ENCODE data around the gene CMYA5. TPM values are rescaled to one million over a fixed set of nuclear protein-coding genes. Genes with fewer than 3 reads are reported as not detected.

The CMYA5 gene
- total RNA-seq, 4 donors from 2014 or later: 0.37 to 6.0 (median 3.2) TPM

DNA sequence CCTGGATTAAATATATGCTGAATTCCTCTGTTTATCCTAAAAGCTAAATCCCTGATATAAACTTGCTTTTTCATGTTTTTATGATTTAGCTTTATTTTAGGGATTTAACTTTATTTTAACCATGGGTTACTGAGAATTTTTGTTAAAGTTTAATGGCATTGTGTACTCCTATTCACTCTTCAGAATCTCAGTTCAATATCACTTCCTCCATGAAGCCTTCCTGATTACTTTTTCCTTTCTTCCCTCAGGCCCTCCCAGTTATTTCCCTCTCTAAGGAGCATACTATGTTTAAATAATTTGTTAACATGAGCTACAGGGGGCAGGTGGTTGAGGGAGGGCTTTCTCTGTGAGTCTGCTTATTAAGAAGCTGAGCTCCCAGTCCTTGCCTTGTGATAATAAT, 151.5 kb downstream of the CMYA5 start:
- intact Hi-C loops (cut with DNase I; ENCODE audit: low total_unique reads) (no loop called here), in situ Hi-C loops (cut with MboI; ENCODE audit: low pct_ligation_motif_present in 1 of 4, low pct_unique_long_range_greater_than_20kb in 1 of 4, low sequenced_read_pairs in 3 of 4) (no loop called here)
- DNase-seq: no peak
- H3K27ac ChIP-seq: no peak overlapping the region
- H3K4me3 ChIP-seq: no peak overlapping the region
- H3K36me3 ChIP-seq: no peaks in the 10 kb centered on the region
- no peaks in the 10 kb centered on the region for H3K9me3 ChIP-seq
- TF ChIP-seq POLR2AphosphoS5 (IDR thresholded peaks at IDR 0.05) (no peak), POLR2A (IDR thresholded peaks at IDR 0.05) (no peak), EP300 (IDR thresholded peaks at IDR 0.05; ENCODE audit: low read depth) (no peak)
- TF ChIP-seq, protein P1, sequence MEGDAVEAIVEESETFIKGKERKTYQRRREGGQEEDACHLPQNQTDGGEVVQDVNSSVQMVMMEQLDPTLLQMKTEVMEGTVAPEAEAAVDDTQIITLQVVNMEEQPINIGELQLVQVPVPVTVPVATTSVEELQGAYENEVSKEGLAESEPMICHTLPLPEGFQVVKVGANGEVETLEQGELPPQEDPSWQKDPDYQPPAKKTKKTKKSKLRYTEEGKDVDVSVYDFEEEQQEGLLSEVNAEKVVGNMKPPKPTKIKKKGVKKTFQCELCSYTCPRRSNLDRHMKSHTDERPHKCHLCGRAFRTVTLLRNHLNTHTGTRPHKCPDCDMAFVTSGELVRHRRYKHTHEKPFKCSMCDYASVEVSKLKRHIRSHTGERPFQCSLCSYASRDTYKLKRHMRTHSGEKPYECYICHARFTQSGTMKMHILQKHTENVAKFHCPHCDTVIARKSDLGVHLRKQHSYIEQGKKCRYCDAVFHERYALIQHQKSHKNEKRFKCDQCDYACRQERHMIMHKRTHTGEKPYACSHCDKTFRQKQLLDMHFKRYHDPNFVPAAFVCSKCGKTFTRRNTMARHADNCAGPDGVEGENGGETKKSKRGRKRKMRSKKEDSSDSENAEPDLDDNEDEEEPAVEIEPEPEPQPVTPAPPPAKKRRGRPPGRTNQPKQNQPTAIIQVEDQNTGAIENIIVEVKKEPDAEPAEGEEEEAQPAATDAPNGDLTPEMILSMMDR (IDR thresholded peaks at IDR 0.05): no peak
- no peaks in the 10 kb centered on the region for H3K27me3 ChIP-seq
- H3K4me1 ChIP-seq: peaks cover 0 to 6% (median 2%) of the 10 kb centered on the region in 4 donors

DNA sequence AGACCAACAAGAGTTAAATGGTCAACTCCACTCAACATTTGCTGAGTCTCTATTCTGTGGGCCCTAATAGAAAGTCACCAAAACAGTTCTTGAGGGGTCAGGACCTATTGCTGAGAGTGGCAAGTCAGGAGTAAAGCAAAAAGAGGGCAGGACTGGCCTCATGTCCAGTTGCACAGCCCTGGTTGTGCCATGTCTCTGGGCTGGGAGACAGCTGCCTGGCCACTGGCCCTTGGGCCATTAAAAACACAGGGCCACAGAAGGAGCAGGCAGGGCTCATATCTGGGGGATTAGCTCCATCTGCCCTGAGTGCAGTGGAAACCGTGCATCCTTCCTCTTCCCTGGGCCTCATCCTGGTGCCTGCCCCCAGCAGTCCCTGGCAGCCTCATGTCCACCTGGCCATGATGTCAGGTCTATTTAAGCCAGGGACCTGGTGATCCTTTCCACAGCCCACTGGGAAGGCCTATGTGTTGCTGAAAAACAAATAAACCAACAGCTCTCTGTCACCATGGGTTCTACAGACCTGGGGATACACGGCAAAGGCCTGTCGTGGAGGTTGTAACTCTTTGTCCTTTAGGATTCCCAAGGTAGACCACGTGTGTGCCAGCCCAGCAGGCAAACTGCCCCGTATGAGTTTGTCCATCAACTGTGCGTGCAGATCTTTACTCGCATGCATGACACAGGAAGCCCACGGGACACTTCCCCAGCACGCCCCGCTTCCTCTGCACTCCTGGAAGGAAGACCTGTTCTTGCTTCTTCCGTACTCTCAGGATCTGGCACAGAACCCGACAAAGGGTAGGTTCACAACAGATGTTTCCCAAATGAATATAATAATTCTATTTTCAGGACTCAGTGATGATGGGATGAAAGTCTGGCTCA, 152.6 kb downstream of the CMYA5 start:
- no peak for TF ChIP-seq POLR2AphosphoS5 (IDR thresholded peaks at IDR 0.05)
- TF ChIP-seq, protein P1 (IDR thresholded peaks at IDR 0.05): no peak
- no peak for TF ChIP-seq EP300 (IDR thresholded peaks at IDR 0.05; ENCODE audit: low read depth)
- TF ChIP-seq POLR2A (IDR thresholded peaks at IDR 0.05): no peak
- no peak overlapping the region for H3K4me3 ChIP-seq
- intact Hi-C loops (cut with DNase I; ENCODE audit: low total_unique reads): no loop called here
- no peaks in the 10 kb centered on the region for H3K27me3 ChIP-seq
- H3K4me1 ChIP-seq: peaks cover 0 to 6% (median 2%) of the 10 kb centered on the region in 4 donors
- in situ Hi-C loops (cut with MboI; ENCODE audit: low pct_ligation_motif_present in 1 of 4, low pct_unique_long_range_greater_than_20kb in 1 of 4, low sequenced_read_pairs in 3 of 4): no loop called here
- H3K9me3 ChIP-seq: no peaks in the 10 kb centered on the region
- 90% methylated on average over 12 of the region's 12 CpGs; no CpG with 5 or more reads in 1 of the 2 donors for WGBS, 2 donors (ENCODE audit: low coverage in 1 of 2)
- H3K36me3 ChIP-seq: no peaks in the 10 kb centered on the region
- H3K27ac ChIP-seq: no peak overlapping the region
- no peak for DNase-seq

DNA sequence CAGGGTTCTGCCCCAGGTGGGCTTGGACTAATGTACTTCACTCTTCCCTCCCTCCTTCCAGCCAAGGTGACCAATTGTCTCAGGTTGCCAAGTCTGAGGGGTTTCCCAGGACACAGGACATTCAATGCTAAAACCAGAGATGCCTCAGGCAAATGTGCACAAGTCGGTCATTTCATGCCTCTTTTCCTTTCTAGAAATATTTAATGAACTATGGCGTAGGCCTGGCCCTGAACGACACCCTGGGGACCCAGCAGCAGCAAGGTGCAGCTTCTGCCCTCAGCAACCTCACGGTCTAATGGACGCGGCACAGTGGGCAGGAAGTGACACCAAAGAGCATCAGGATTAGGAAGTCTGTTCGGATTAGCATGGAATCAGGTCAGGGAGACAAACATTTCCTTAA, 153.4 kb downstream of the CMYA5 start:
- intact Hi-C loops (cut with DNase I; ENCODE audit: low total_unique reads) (no loop called here), in situ Hi-C loops (cut with MboI; ENCODE audit: low pct_ligation_motif_present in 1 of 4, low pct_unique_long_range_greater_than_20kb in 1 of 4, low sequenced_read_pairs in 3 of 4) (no loop called here)
- H3K9me3 ChIP-seq: no peaks in the 10 kb centered on the region
- no peak overlapping the region for H3K4me3 ChIP-seq
- H3K27ac ChIP-seq: no peak overlapping the region
- 78% methylated on average over 7 of the region's 7 CpGs; no CpG with 5 or more reads in 1 of the 2 donors for WGBS, 2 donors (ENCODE audit: low coverage in 1 of 2)
- H3K4me1 ChIP-seq: peaks cover 0 to 6% (median 1%) of the 10 kb centered on the region in 4 donors
- no peaks in the 10 kb centered on the region for H3K27me3 ChIP-seq
- TF ChIP-seq POLR2A (IDR thresholded peaks at IDR 0.05): no peak
- TF ChIP-seq EP300 (IDR thresholded peaks at IDR 0.05; ENCODE audit: low read depth): no peak
- TF ChIP-seq POLR2AphosphoS5 (IDR thresholded peaks at IDR 0.05): no peak
- TF ChIP-seq, protein P1 (IDR thresholded peaks at IDR 0.05): no peak
- H3K36me3 ChIP-seq: no peaks in the 10 kb centered on the region
- DNase-seq: no peak

DNA sequence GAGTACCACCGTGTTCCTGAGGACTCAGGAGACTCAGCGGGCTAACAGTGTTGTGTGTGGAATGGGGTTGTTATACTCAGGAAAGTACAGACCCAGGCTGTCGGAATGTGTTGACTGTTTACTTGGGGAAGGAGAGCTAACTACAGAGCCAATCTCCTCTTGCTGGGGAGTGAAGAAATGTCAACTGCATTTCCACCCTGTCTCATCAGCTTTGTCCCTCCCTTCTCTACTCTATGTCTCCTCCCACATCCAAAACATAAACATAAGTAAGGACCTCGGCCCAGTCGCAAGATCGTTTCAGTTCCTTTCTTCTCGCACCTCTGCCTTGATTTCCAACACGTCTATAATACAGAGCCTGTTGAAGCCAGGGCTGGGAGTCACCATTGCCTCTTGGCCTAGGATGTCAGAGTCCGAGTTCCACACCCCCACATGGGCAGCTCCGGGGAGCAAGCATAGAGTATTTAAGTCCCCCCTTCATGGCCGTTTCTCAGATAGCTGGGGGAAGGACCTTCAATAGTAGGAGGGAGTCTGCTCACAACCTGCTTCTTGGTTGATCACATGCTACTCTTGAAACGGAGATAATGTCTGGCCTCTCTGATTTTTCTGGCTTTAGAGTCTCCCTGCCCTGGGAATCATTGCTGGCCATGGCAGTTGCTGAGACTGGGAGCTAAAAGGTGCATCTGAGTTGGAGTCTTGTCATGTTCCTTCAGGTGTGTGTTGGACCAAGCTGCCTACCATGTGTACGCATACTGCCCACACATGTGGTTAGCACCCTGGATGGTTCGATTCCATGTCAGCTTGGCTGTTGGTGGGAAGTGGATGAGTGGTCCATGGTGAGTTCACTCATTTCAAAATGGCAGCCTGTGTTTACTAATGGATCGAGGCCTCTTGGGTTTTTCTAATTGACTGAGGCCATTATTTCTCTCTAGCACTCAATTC, 154.1 kb downstream of the CMYA5 start:
- 91 to 95% methylated on average over 6 to 15 of the region's 15 CpGs for WGBS, 2 donors (ENCODE audit: low coverage in 1 of 2)
- Histone ChIP-seq H3K4me3 (no peak overlapping the region), H3K27me3 (no peaks in the 10 kb centered on the region), H3K36me3 (no peaks in the 10 kb centered on the region), H3K9me3 (no peaks in the 10 kb centered on the region), H3K4me1 (no peaks in the 10 kb centered on the region), H3K27ac (no peak overlapping the region)
- in situ Hi-C loops (cut with MboI; ENCODE audit: low pct_ligation_motif_present in 1 of 4, low pct_unique_long_range_greater_than_20kb in 1 of 4, low sequenced_read_pairs in 3 of 4) (no loop called here), intact Hi-C loops (cut with DNase I; ENCODE audit: low total_unique reads) (no loop called here)
- TF ChIP-seq, protein P1 (IDR thresholded peaks at IDR 0.05): no peak
- TF ChIP-seq POLR2A (IDR thresholded peaks at IDR 0.05): no peak
- TF ChIP-seq EP300 (IDR thresholded peaks at IDR 0.05; ENCODE audit: low read depth): no peak
- TF ChIP-seq POLR2AphosphoS5 (IDR thresholded peaks at IDR 0.05): no peak
- no peak for DNase-seq
